ENCODE data around the gene TFF2.

TFF2 gene

GRCh38 chr21:42384156-42384945 lies 33.6 kb upstream of the TFF2 start:
- DNase-seq (ENCODE audit: low read depth), result no peak

GRCh38 chr21:42383331-42383730 lies 32.5 kb upstream of the TFF2 start:
- no peak for DNase-seq (ENCODE audit: low read depth)

- DNase-seq (ENCODE audit: low read depth), result no peak
These were observed 32.1 kb upstream of the TFF2 start for GRCh38 chr21:42382915-42383314.

DNA sequence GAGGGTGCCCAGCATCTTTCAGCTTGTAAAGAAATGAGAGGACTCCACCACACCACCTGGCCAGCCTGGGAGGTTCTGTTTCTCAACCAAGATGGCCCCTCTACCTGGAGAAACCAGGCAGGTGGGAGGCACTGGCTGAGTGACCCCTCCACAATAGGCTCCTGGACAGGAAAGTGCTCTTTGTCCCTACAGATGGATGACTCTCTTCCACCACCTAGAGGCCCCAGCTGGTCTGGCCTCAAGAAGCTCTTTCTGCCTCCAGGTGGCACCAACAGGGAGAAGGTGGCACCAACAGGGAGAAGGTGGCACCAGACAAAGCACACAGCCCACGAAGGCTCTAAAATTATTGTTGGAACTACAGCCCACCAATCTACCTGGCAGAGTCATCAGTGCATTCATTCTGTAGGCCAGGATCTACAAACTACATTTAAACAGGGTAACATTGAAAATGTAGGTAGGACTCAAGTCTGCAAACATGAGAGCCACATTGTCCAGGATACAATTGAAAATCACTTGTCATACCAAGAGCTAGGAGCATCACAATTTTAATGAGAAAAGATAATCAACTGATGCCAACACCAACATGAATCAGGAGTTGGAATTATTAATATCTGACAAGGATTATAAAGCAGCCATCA lies 30.7 kb upstream of the TFF2 start:
- DNase-seq (ENCODE audit: low read depth), result no peak

GRCh38 chr21:42379426-42380215 lies 28.8 kb upstream of the TFF2 start:
- DNase-seq (ENCODE audit: low read depth), result no peak

GRCh38 chr21:42378418-42378817 lies 27.6 kb upstream of the TFF2 start:
- no peak for DNase-seq (ENCODE audit: low read depth)

GRCh38 chr21:42377951-42378340 lies 27.2 kb upstream of the TFF2 start:
- no peak for DNase-seq (ENCODE audit: low read depth)

DNA sequence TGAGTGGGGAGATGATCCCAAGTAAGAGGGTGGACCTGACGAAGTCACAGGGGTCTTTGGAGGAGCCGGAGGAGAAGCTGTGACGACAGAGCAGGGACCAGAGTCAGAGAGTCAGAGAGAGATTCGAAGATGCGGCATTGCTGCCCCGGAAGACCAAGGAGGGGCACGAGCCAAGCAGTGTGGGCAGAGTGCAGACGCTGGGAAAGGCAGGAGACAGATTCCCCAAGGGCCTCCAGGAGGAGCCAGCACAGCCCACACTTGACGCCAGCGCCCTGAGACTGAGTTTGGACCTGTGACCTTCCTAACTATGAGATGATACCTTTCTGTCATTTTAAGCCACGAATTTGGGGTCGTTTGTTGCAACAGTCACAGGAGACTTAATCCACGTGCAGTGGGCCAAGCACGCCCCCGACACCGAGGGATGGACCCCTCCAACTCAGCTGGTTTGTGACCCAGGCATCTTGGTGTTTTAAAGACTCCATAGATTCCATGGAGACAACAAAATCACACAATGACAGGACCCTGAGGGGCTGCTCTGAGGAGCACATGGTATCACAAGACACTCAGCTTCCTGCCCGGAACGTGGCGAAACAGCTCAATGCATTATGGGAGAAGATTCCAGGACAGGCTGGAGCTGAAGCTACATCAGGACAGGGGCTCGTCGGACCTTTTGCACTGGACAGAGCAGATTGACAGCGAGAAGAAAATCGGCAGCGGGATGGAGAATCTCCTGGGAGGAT lies 26.6 kb upstream of the TFF2 start:
- no peak for DNase-seq (ENCODE audit: low read depth)

GRCh38 chr21:42376338-42376982 lies 25.7 kb upstream of the TFF2 start:
- no peak for DNase-seq (ENCODE audit: low read depth)

GRCh38 chr21:42375966-42376337 lies 25.2 kb upstream of the TFF2 start:
- DNase-seq (ENCODE audit: low read depth), result no peak

- DNase-seq (ENCODE audit: low read depth), result no peak
These were observed 24.7 kb upstream of the TFF2 start for GRCh38 chr21:42375506-42375905.

GRCh38 chr21:42374864-42375499 lies 24.2 kb upstream of the TFF2 start:
- DNase-seq (ENCODE audit: low read depth), result no peak

DNA sequence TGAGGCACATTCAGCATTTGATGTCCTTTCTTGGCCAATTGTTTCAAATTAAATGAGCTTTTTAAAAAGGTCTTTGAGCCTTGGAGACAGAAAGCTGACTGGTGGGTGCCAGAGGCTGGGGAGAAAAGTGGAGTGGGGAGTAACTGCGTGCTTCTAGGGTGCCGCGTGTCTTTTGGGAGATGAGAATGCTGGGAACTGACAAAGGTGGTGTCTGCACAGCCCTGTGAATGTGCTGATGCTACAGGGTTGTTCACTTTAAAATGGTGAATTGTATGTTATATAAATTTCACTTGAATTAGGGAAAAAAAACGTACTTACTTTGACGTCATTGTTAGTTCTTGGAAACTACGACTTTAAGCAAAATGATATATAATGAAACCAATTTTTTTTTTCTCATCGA lies 23.7 kb upstream of the TFF2 start:
- no peak for DNase-seq (ENCODE audit: low read depth)

DNA sequence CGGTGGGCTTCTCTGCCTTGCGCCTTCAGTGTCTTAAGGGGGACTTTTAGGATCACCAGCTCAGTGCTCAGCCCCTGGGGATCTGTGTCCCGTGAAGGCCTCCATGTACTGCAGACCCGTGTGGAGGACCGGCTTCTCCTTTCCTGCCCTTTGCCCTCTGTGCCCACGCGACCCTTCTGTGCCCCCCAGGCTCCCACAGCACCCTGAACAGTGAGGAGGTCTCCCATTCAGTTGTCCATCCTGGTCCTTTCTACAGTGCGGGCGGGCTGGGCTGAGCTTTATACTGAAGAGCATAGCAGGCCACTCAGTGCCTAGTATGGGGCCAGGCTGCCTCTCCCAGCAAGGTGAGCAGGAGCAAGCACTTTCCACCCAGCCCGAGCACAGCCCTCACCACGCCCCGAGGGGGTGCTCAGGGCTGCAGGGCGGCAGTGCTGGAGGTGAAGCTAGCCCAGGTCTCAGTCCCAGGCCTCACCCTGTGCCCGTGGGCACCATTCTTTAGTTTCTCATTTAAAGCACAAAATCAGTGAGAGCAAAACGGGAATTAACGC lies 23.2 kb upstream of the TFF2 start:
- no peak for DNase-seq (ENCODE audit: low read depth)

GRCh38 chr21:42373196-42373907 lies 22.6 kb upstream of the TFF2 start:
- no peak for DNase-seq (ENCODE audit: low read depth)

DNA sequence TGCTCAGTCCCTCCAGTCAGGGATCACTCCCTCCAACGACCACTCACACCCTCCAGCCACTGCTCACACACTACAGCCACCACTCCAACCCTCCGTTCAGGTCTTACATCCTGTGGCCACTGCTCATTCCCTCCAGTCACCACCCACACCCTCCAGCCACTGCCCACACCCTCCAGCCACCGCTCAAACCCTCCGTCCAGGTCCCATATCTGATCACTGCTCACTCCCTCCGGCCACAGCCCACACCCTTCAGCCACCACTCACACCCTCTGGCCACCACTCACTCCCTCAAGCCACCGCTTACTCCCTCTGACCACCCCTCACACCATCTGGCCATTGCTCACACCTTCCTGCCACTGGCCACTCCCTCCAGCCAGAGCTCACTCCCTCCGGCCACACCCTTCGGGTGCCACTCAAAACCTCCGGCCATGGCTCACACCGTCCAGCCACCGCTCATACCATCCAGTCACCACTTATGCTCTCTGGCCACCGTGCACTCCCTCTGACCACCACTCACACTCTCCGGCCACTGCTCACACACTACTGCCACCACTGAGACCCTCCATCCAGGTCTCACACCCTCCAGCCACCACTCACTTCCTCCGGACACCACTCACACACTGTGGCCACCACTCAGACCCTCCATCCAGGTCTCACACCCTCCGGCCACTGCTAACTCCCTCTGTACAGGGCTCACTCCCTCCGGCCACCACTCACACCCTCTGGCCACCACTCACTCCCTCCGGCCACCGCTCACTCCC lies 20.3 kb upstream of the TFF2 start:
- DNase-seq (ENCODE audit: low read depth), result no peak

GRCh38 chr21:42369821-42370220 lies 19.0 kb upstream of the TFF2 start:
- DNase-seq (ENCODE audit: low read depth), result no peak

DNA sequence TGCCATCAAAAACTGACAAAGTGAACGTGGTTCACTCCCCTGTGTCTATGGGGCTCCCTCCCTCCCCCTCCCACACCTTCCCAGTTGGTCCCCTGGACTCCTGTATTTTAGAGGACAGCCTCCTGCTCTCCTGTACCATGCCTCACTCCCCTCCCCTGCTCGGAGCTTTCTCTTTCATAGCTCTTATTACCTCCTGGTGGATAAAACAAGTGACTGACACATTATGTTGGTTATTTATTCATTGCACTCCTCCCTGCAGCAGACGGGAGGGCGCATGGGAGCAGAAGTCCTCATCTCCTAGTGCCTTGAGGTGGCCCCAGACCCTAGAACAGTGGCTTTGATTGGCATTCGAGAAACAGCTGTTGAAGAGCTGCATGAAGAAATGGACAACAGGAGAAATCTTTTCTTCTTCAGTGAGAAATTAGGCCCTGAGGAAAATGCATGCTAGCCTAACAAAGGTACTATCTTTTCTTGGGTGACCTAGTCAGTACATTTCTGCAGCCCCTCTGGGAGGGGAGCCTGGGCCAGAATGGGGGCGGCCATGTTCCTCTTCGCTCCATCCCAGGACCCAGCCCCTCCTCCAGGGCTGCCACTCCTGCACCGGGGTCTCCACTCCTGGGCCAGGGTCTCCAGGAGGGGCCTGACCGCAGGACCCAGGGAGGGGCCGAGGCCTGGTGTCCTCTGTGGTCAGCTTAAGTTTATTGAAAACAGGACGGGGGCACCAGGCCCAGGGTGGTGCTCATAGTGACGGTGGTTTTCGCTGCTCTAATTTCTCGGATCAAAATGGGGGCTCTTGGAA lies 16.8 kb upstream of the TFF2 start:
- DNase-seq (ENCODE audit: low read depth), result no peak

Data from stimulated activated CD4-positive, alpha-beta T cell treated with anti-CD3 and anti-CD28 coated beads, Interleukin-2, amount 100 ng/mL, for 4 hours (primary cell).